ENCODE data around the gene CELF2. TPM values are rescaled to one million over a fixed set of nuclear protein-coding genes. Genes with fewer than 3 reads are reported as not detected.
"Not testable (repeated sequence)": the region's sequence is repeated elsewhere in the genome, so short reads cannot be mapped to it uniquely, and the experiment has no call there.

The CELF2 gene
- total RNA-seq, 2 donors from 2014 or later, result 28.4 to 33.7 TPM

- intact Hi-C loops (cut with DNase I, micrococcal nuclease), result no loop called here
- DNase-seq (no peak), ATAC-seq (no peak)
Observed at GRCh38 chr10:11351801-11352200, 334.1 kb downstream of the CELF2 start.

- ATAC-seq (no peak), DNase-seq (no peak)
- intact Hi-C loops (cut with DNase I, micrococcal nuclease), result no loop called here
Observed at GRCh38 chr10:11353006-11353896, 335.6 kb downstream of the CELF2 start.

- DNase-seq (no peak), ATAC-seq (no peak)
- intact Hi-C loops (cut with DNase I, micrococcal nuclease), result no loop called here
Observed at GRCh38 chr10:11354823-11355222, 337.2 kb downstream of the CELF2 start.

- intact Hi-C loops (cut with DNase I, micrococcal nuclease), result no loop called here
- no peak for ATAC-seq
- DNase-seq, result no peak
Observed at GRCh38 chr10:11355592-11355991, 337.9 kb downstream of the CELF2 start.

- intact Hi-C loops (cut with DNase I, micrococcal nuclease), result no loop called here
- DNase-seq (no peak), ATAC-seq (no peak)
Observed at GRCh38 chr10:11357439-11357838, 339.8 kb downstream of the CELF2 start.

GRCh38 chr10:11358011-11358410 is 340.3 kb downstream of the CELF2 start:
- ATAC-seq, result no peak
- intact Hi-C loops (cut with DNase I, micrococcal nuclease), result no loop called here
- no peak for DNase-seq

GRCh38 chr10:11358923-11359575 is 341.4 kb downstream of the CELF2 start:
- DNase-seq, result no peak
- intact Hi-C loops (cut with DNase I, micrococcal nuclease), result no loop called here
- no peak for ATAC-seq

- intact Hi-C loops (cut with DNase I, micrococcal nuclease), result no loop called here
- no peak for DNase-seq
- no peak for ATAC-seq
Observed at GRCh38 chr10:11359869-11360268, 342.2 kb downstream of the CELF2 start.

- DNase-seq, result no peak
- no peak for ATAC-seq
- intact Hi-C loops (cut with DNase I, micrococcal nuclease), result no loop called here
Observed at GRCh38 chr10:11363497-11363896, 345.8 kb downstream of the CELF2 start.

- DNase-seq (no peak), ATAC-seq (no peak)
- intact Hi-C loops (cut with DNase I, micrococcal nuclease), result no loop called here
Observed at GRCh38 chr10:11364241-11364640, 346.6 kb downstream of the CELF2 start.

- ATAC-seq; intact Hi-C loops (cut with DNase I, micrococcal nuclease); DNase-seq: not testable (repeated sequence)
Observed at GRCh38 chr10:11366889-11367288, 349.2 kb downstream of the CELF2 start.

GRCh38 chr10:11367505-11367904 is 349.8 kb downstream of the CELF2 start:
- ATAC-seq (no peak), DNase-seq (no peak)
- intact Hi-C loops (cut with DNase I, micrococcal nuclease), result no loop called here

- ATAC-seq (no peak), DNase-seq (no peak)
- intact Hi-C loops (cut with DNase I, micrococcal nuclease), result no loop called here
Observed at GRCh38 chr10:11373717-11374171, 356.1 kb downstream of the CELF2 start.

GRCh38 chr10:11377267-11377666 is 359.6 kb downstream of the CELF2 start:
- ATAC-seq (no peak), DNase-seq (no peak)
- intact Hi-C loops (cut with DNase I, micrococcal nuclease), result no loop called here

GRCh38 chr10:11378835-11379234 is 361.2 kb downstream of the CELF2 start:
- no peak for DNase-seq
- ATAC-seq, result no peak
- intact Hi-C loops (cut with DNase I, micrococcal nuclease), result no loop called here

GRCh38 chr10:11379771-11380170 is 362.1 kb downstream of the CELF2 start:
- intact Hi-C loops (cut with DNase I, micrococcal nuclease), result no loop called here
- ATAC-seq (no peak), DNase-seq (no peak)

GRCh38 chr10:11381023-11381422 is 363.4 kb downstream of the CELF2 start:
- DNase-seq, result no peak
- intact Hi-C loops (cut with DNase I, micrococcal nuclease), result no loop called here
- no peak for ATAC-seq

- ATAC-seq, result no peak
- DNase-seq, result no peak
- intact Hi-C loops (cut with DNase I, micrococcal nuclease), result no loop called here
Observed at GRCh38 chr10:11381511-11381910, 363.8 kb downstream of the CELF2 start.

- ATAC-seq (no peak), DNase-seq (no peak)
- intact Hi-C loops (cut with DNase I, micrococcal nuclease), result no loop called here
Observed at GRCh38 chr10:11382187-11382586, 364.5 kb downstream of the CELF2 start.

GRCh38 chr10:11386044-11386443 is 368.4 kb downstream of the CELF2 start:
- ATAC-seq, result no peak
- intact Hi-C loops (cut with DNase I, micrococcal nuclease), result no loop called here
- no peak for DNase-seq

All from left colon (tissue), 2 donors.